Measurements from ENCODE around the gene CSPG4. TPM values are rescaled to one million over a fixed set of nuclear protein-coding genes. Genes with fewer than 3 reads are reported as not detected.

CSPG4 gene
- total and polyA plus RNA-seq, 2 of the 8 experiments (the other 6 are each of a cell fraction or from before 2014, with no cell fraction given) = 1.4 to 3.0 TPM

DNA sequence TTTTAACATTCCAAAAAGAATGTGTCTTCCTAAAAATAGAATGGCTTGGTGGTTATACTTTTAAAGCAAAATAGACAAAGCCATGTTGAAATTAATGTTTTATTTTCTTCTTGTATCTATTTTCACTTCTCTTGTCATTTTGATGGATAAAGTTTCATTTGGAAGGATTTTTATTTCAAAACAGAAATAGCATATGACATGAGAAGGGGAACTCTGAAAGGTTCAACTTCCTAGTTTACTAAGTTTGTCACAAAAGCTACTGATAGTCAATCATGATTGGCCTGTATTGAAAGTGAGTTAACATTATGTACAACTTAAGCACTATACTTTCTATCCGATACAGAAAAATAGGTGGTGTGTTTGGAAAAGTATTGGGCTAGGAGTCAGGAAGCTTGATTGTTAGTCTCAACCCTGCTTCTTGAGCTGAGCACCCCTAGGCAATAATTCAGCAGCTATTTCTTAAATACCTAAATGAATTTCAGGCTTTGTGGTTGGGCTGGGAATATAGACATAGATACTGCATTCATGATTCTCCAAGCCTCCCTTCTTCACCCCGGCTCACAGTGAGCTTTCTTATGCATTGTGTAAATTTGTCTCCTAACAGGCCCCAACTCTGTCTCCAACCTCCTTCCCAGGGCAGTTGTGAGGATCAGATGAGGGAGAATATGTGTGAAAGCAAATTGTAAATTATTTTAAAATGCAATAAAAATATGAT, 46.9 kb upstream of the CSPG4 start (continued):
- TF ChIP-seq ZNF274 (IDR thresholded peaks at IDR 0.05; ENCODE audit: borderline replicate concordance, extremely low read depth, low read length) = no peak
- TF ChIP-seq MAFK (IDR thresholded peaks at IDR 0.05; ENCODE audit: low read depth, low read length) = no peak
- no peak for TF ChIP-seq BRCA1 (IDR thresholded peaks at IDR 0.05; ENCODE audit: low read depth, low read length)

All from H1 (cell line).